NT2/D1 (cell line): ENCODE data around the gene PI4KB.

Experiments used
- DNase-seq: peaks from one replicate; pipeline ENCODE4 v3.0.0-alpha.2; 2011; ENCODE audit warnings: low read depth, low spot score
- H3K27me3 ChIP-seq: 2 replicates; pipeline ENCODE4 v1.6.0; 2011; ENCODE audit warnings: mild to moderate bottlenecking; ENCODE audit not compliant: insufficient read length, insufficient read depth
- H3K36me3 ChIP-seq: 2 replicates; pipeline ENCODE4 v1.6.1; 2011; ENCODE audit warnings: mild to moderate bottlenecking, low read length, mixed read lengths; ENCODE audit not compliant: insufficient read depth, insufficient read length
- H3K4me1 ChIP-seq: 2 replicates; pipeline ENCODE4 v1.5.1; 2011; ENCODE audit not compliant: insufficient read depth, insufficient read length
- H3K4me3 ChIP-seq: 2 replicates; pipeline ENCODE4 v1.5.1; 2011; ENCODE audit warnings: low read depth; ENCODE audit not compliant: insufficient read length
- H3K9ac ChIP-seq: 2 replicates; pipeline ENCODE4 v1.6.0; 2011; ENCODE audit warnings: low read depth; ENCODE audit not compliant: insufficient read length
- H3K9me3 ChIP-seq: 2 replicates; pipeline ENCODE4 v1.5.1; 2011; ENCODE audit warnings: mild to moderate bottlenecking, low read length; ENCODE audit not compliant: insufficient read depth
- SUZ12 ChIP-seq: IDR thresholded peaks from 2 replicates; pipeline ENCODE4 v1.6.1; 2011; ENCODE audit not compliant: insufficient read length, insufficient read depth; ENCODE audit errors: extremely low read depth
- YY1 ChIP-seq: IDR thresholded peaks from 2 replicates; pipeline ENCODE4 v1.6.1; 2011; ENCODE audit not compliant: insufficient read length, insufficient read depth
- ZNF274 ChIP-seq: IDR thresholded peaks from 2 replicates; pipeline ENCODE4 v1.6.1; 2011; ENCODE audit warnings: mild to moderate bottlenecking, low read depth, low read length

The PI4KB gene

DNA sequence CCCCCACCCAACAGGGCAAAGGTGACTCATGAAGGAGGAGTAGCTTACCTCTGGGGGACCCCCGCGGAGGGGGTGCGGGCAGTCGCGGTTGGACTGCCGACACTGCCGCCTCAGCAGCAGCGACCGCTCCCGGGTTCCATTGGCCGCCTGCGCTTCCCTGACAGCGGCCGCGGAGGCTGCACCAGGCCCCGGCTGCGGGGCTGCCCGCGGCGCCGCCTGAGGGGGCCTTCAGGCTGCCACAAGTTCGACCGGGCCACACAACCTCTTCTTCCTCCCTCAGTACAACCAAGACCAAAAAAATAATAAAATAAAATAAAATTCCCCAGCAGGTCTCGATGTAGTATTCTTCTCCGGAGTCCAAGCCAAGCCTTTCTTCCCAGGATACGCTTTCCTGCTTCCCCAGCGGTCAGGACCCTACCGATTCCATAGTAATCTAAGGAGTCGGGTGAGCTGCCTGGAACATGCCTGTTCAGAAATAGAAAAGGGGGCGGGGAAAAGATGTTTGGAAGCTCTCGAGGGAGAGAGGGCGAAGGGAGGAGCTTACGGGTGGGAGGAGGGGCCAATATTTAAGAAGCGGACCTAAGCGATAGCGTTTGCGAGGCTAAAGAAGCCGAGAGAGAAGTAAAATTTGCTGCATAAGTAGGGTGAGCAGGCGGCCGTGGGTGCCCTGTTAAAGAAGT is at the start of gene PI4KB:
Gene PI4KB (minus strand): TSS at position 194 of the 680 bp plus-strand sequence. CDS start 10,935 bp downstream, outside the sequence.
- peak within 1 kb of the TSS; percentile 80 for H3K4me3 ChIP-seq
- H3K9ac ChIP-seq, result peak within 1 kb of the TSS; percentile 88
- no peaks in the 10 kb centered on the region for H3K4me1 ChIP-seq
- H3K9me3 ChIP-seq, result no peaks in the 10 kb centered on the region
- peak; percentile 100 for DNase-seq
- no peak for TF ChIP-seq SUZ12
- TF ChIP-seq YY1, result no peak
- no peak for TF ChIP-seq ZNF274
- peaks cover 26% of the 10 kb centered on the region for H3K36me3 ChIP-seq
- no peaks in the 10 kb centered on the region for H3K27me3 ChIP-seq

- peaks cover 17% of the 10 kb centered on the region for H3K36me3 ChIP-seq
- TF ChIP-seq YY1 (no peak), SUZ12 (no peak), ZNF274 (no peak)
- H3K4me1 ChIP-seq, result peaks cover 25% of the 10 kb centered on the region
- no peak for DNase-seq
- H3K27me3 ChIP-seq, result no peaks in the 10 kb centered on the region
- H3K9ac ChIP-seq, result no peak overlapping the region
- no peaks in the 10 kb centered on the region for H3K9me3 ChIP-seq
- H3K4me3 ChIP-seq, result no peak overlapping the region
These were observed 46.0 kb upstream of the PI4KB start for GRCh38 chr1:151373196-151373595.

DNA sequence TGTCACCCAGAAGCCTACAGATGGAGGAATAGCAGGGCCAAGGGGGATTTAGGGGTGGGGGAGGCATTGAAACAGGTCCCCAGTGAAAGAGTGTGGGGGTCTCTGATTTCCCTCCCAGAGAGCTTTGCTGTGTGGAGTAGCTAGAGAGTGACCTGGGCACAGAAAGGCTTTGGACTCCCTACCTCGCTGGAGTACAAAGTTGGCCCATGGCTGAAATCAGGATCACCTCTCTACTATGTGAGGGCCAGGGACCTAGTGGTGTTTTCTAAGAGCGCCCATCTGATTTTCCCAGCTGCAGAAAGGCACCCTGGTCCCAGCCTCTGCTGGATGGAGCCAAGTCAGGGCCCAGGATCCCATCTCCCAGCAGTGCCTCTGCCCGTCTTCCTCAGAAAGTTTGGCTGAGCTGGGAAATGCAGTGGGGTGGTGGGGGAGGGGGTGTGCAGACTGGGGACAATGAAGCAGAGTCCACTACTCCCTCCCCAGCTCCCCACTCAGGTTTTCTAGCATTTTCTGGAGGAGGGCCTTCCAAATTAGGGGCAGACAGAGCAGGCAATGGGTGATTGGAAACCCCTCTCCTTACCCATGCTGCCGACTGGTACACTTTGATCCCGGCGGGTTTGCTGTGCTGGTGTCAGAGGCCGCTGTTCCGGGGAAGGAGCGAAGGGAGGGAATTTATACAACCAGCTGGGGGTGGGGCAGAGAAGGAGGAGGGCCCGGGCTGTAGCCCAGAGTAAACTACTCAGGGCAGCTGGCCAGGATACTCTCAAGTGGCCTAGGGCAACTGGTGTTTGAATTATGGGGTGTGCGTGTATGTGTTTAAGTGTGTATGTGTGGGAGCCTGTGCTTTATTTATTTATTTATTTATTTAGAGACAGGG is 45.1 kb upstream of the PI4KB start, which contains the start of gene SELENBP1:
Gene SELENBP1 (minus strand): TSS at position 648 of the 877 bp plus-strand sequence. CDS start 64 bp downstream, at position 584.
- DNase-seq, result peak; percentile 62
- H3K36me3 ChIP-seq, result peaks cover 26% of the 10 kb centered on the region
- H3K4me3 ChIP-seq, result peak within 1 kb of the TSS; percentile 39
- TF ChIP-seq ZNF274 (no peak), SUZ12 (no peak)
- H3K4me1 ChIP-seq, result peaks cover 25% of the 10 kb centered on the region
- H3K9ac ChIP-seq, result peak within 1 kb of the TSS; percentile 78
- H3K9me3 ChIP-seq, result no peaks in the 10 kb centered on the region
- no peaks in the 10 kb centered on the region for H3K27me3 ChIP-seq

DNA sequence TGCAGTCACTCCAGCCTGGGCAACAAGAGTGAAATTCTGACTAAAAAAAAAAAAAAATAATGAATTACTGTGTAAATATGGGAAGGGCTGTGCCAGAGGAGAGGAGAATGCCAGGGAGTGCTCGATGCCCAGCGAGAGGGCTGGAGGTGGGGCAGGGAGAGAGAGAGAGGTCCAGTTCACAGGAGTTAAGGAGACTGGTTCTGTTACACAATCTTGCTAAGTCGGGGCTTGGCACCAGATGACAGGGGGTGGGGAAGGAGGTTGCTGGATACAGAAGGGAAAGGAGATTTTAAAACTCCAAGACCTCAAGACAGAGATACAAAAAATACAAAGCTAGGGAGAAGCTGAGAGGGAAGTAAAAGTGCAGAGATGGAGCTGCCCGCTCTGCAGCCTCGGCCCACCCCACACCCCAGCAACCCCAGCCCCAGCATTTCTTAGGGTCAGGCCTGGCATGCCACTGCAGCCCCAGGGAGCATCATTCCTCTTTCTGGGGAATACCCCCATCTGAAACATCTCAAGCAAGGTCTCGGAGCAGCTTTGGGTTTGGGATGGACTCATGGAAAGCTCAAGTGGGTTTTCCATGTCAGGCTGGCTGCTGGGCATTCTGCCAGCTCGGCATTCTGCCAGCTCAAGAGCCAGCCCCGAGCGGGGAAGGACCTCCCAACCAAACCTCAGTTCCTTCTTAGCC is 44.3 kb upstream of the PI4KB start:
- DNase-seq, result no peak
- Histone ChIP-seq H3K4me3 (peak overlapping the region; percentile 39), H3K9ac (peak overlapping the region; percentile 78), H3K36me3 (peaks cover 30% of the 10 kb centered on the region), H3K9me3 (no peaks in the 10 kb centered on the region), H3K27me3 (no peaks in the 10 kb centered on the region), H3K4me1 (peaks cover 25% of the 10 kb centered on the region)
- TF ChIP-seq SUZ12 (no peak), ZNF274 (no peak), YY1 (no peak)

DNA sequence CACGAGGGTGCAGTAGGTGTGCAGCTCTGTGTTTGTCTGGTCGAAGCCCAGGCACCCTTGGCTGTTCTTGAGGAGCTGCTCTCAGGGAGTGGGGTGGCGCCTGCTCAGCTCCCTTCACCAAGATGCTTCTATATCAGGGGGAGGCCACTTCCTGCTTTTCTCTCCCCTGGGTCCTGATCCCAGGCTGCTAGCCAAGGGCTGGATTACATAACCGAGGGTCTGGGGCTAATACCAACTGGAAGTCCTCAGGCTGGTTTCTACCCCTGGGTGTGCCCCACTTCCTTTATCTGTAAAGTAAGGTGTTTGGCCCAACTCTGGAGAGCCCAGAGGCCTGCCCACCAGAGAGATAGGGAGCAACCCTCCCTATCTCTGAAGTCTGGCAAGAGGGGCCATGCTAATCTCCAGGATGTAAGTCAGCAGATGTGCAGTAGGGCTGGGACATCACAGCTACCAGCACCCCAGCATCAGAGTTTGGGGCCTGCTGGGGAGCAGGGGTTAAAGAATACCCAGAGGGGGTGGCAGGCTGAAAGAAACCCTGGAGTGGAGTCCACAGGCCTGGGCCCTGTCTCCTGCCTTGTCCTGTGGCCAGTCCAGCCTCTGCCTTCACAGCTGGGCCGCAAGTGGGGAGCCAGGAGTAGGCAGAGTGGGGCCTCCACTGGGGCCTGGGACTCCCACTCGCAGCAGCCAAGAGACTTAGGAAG is 43.1 kb upstream of the PI4KB start:
- peaks cover 25% of the 10 kb centered on the region for H3K4me1 ChIP-seq
- no peak overlapping the region for H3K4me3 ChIP-seq
- DNase-seq, result no peak
- H3K9ac ChIP-seq, result peak overlapping the region; percentile 15
- no peak for TF ChIP-seq YY1
- TF ChIP-seq ZNF274, result no peak
- no peak for TF ChIP-seq SUZ12
- H3K36me3 ChIP-seq, result peaks cover 42% of the 10 kb centered on the region
- no peaks in the 10 kb centered on the region for H3K9me3 ChIP-seq
- no peaks in the 10 kb centered on the region for H3K27me3 ChIP-seq

- no peak for DNase-seq
- Histone ChIP-seq H3K36me3 (peaks cover 49% of the 10 kb centered on the region), H3K4me3 (no peak overlapping the region), H3K4me1 (peaks cover 25% of the 10 kb centered on the region), H3K27me3 (no peaks in the 10 kb centered on the region), H3K9ac (peak overlapping the region; percentile 15), H3K9me3 (no peaks in the 10 kb centered on the region)
- no peak for TF ChIP-seq SUZ12
- TF ChIP-seq ZNF274, result no peak
- no peak for TF ChIP-seq YY1
These were observed 42.4 kb upstream of the PI4KB start for GRCh38 chr1:151369621-151370048.
